GM23338 (cell line): ENCODE data around the gene CORO7. TPM values are rescaled to one million over a fixed set of nuclear protein-coding genes. Genes with fewer than 3 reads are reported as not detected.
A peak's percentile ranks its signal among the peaks of the same experiment; 100 is the strongest.

Experiments used
- ATAC-seq: fragments of 200-7000 bp; cut with Tn5 transposase; 3 replicates; pipeline ENCODE4 v1.9.1; 2020
- DNase-seq: peaks from one replicate; pipeline ENCODE4 v3.0.0-alpha.2; 2015; ENCODE audit warnings: low spot score
- H2AFZ ChIP-seq: fragments of 200-600 bp; sonication (generic); 2 replicates; pipeline ENCODE4 v1.8.0; 2016; ENCODE audit warnings: antibody characterized with exemption, mild to moderate bottlenecking, moderate library complexity
- H3F3A ChIP-seq: fragments of 200-600 bp; sonication (generic); replicated peaks from 2 replicates; pipeline ENCODE4 v1.8.0; 2017; ENCODE audit warnings: antibody characterized with exemption, mixed run types, low read depth
- H3K27ac ChIP-seq: fragments of 200-600 bp; sonication (generic); 2 replicates; pipeline ENCODE4 v1.6.1; 2016; ENCODE audit warnings: low read depth
- H3K27me3 ChIP-seq: fragments of 200-600 bp; sonication (generic); 2 replicates; pipeline ENCODE4 v1.8.0; 2016; ENCODE audit warnings: mild to moderate bottlenecking, mixed run types, moderate library complexity; ENCODE audit not compliant: insufficient read depth
- H3K36me3 ChIP-seq: fragments of 200-600 bp; sonication (generic); 2 replicates; pipeline ENCODE4 v1.8.0; 2016; ENCODE audit warnings: mild to moderate bottlenecking; ENCODE audit not compliant: insufficient read depth
- H3K4me1 ChIP-seq: fragments of 200-600 bp; sonication (generic); 2 replicates; pipeline ENCODE4 v1.8.0; 2016; ENCODE audit warnings: mild to moderate bottlenecking, moderate library complexity; ENCODE audit not compliant: insufficient read depth
- H3K4me2 ChIP-seq: fragments of 200-600 bp; sonication (generic); 2 replicates; pipeline ENCODE4 v1.7.1; 2017; ENCODE audit warnings: mixed run types
- H3K4me3 ChIP-seq: fragments of 200-600 bp; sonication (generic); 2 replicates; pipeline ENCODE4 v1.6.1; 2016; ENCODE audit warnings: mixed run types
- H3K79me2 ChIP-seq: fragments of 200-600 bp; sonication (generic); replicated peaks from 2 replicates; pipeline ENCODE4 v1.8.0; 2017; ENCODE audit warnings: mild to moderate bottlenecking; ENCODE audit not compliant: insufficient read depth
- H3K9me2 ChIP-seq: fragments of 200-600 bp; sonication (generic); 2 replicates; pipeline ENCODE4 v1.8.0; 2017; ENCODE audit not compliant: insufficient read depth
- H4K20me1 ChIP-seq: fragments of 200-600 bp; sonication (generic); replicated peaks from 2 replicates; pipeline ENCODE4 v1.8.0; 2017; ENCODE audit warnings: mild to moderate bottlenecking; ENCODE audit not compliant: insufficient read depth
- H3K27ac Mint-ChIP-seq: 2 replicates; pipeline ENCODE4 v1.8.0; 2020; ENCODE audit warnings: inconsistent platforms, mild to moderate bottlenecking, moderate library complexity, mixed read lengths
- H3K27me3 Mint-ChIP-seq: 3 replicates; pipeline ENCODE4 v1.8.0; 2022; ENCODE audit warnings: low read depth, mild to moderate bottlenecking, moderate library complexity, mixed read lengths, inconsistent platforms; ENCODE audit not compliant: insufficient read depth, poor library complexity
- H3K36me3 Mint-ChIP-seq: 3 replicates; pipeline ENCODE4 v1.8.0; 2021; ENCODE audit warnings: low read depth, mild to moderate bottlenecking, inconsistent platforms, moderate library complexity, mixed read lengths
- H3K4me1 Mint-ChIP-seq: 3 replicates; pipeline ENCODE4 v1.8.0; 2020; ENCODE audit warnings: mild to moderate bottlenecking, inconsistent platforms, mixed read lengths
- H3K4me3 Mint-ChIP-seq: 3 replicates; pipeline ENCODE4 v1.8.0; 2021; ENCODE audit warnings: moderate library complexity, mild to moderate bottlenecking, inconsistent platforms, mixed read lengths
- H3K9me3 Mint-ChIP-seq: 3 replicates; pipeline ENCODE4 v1.8.0; 2020; ENCODE audit warnings: moderate library complexity, mild to moderate bottlenecking, inconsistent platforms, mixed read lengths
- CREB1 ChIP-seq: fragments of 250-450 bp; sonication (Bioruptor Pico); IDR thresholded peaks from 2 replicates; pipeline ENCODE4 v1.5.0; 2020; ENCODE audit warnings: low read depth, mild to moderate bottlenecking, moderate library complexity
- EZH2 ChIP-seq: fragments of 200-600 bp; sonication (generic); IDR thresholded peaks from one replicate; pipeline ENCODE4 v1.8.0; 2017; ENCODE audit warnings: antibody characterized with exemption, mild to moderate bottlenecking, low read depth; ENCODE audit not compliant: unreplicated experiment
- EZH2phosphoT487 ChIP-seq: fragments of 200-600 bp; sonication (generic); IDR thresholded peaks from one replicate; pipeline ENCODE4 v1.8.1; 2018; ENCODE audit warnings: antibody characterized with exemption; ENCODE audit not compliant: unreplicated experiment
- JUNB ChIP-seq: IDR thresholded peaks from one replicate; pipeline ENCODE4 v1.6.1; 2016; ENCODE audit warnings: antibody characterized with exemption; ENCODE audit not compliant: unreplicated experiment
- NANOG ChIP-seq: IDR thresholded peaks from 2 replicates; pipeline ENCODE4 v1.6.1; 2016; ENCODE audit warnings: antibody characterized with exemption, borderline replicate concordance
- POLR2AphosphoS5 ChIP-seq: IDR thresholded peaks from 2 replicates; pipeline ENCODE4 v1.6.1; 2016; ENCODE audit warnings: antibody characterized with exemption, low read depth
- STAT1 ChIP-seq: IDR thresholded peaks from one replicate; pipeline ENCODE4 v1.6.1; 2016; ENCODE audit warnings: antibody characterized with exemption; ENCODE audit not compliant: unreplicated experiment
- ZNF114 ChIP-seq: fragments of 250-450 bp; sonication (Bioruptor Pico); IDR thresholded peaks from 2 replicates; pipeline ENCODE4 v1.5.0; 2020; ENCODE audit warnings: mild to moderate bottlenecking, moderate library complexity
- ZNF331 ChIP-seq: fragments of 250-450 bp; sonication (Bioruptor Pico); IDR thresholded peaks from 2 replicates; pipeline ENCODE4 v1.5.0; 2020; ENCODE audit warnings: low read depth, mild to moderate bottlenecking, moderate library complexity
- polyA plus RNA-seq: library from polyadenylated mRNA; unstranded; fragments of >200 nt; fragmentation: Nextera tagmentation; extraction: Ambion mirVana; gene quantifications from 2 replicates; pipeline ENCODE4 v1.2.1, GENCODE V29; 2016
- total RNA-seq: library from RNA; depleted of rRNA; stranded (reverse); fragments of >200 nt; shearing (Covaris generic); gene quantifications from 2 replicates; pipeline ENCODE4 v1.2.3, GENCODE V29; 2014
- TF ChIP-seq, protein P1 (sequence below), 2 experiments: fragments of 200-600 bp in 1 of 2; sonication (generic) in 1 of 2; conservative IDR thresholded peaks; 2 replicates each; pipeline versions ENCODE4 v1.5.1 to v1.6.1; 2016 to 2017; ENCODE audit warnings: antibody characterized with exemption in 2 of 2, low read depth in 2 of 2, mild to moderate bottlenecking in 2 of 2, moderate library complexity in 1 of 2
- TF ChIP-seq, protein P2 (sequence below): IDR thresholded peaks from one replicate; pipeline ENCODE4 v1.6.1; 2018; ENCODE audit warnings: antibody characterized with exemption; ENCODE audit not compliant: unreplicated experiment
- TF ChIP-seq, protein P3 (sequence below): fragments of 250-450 bp; sonication (Bioruptor Pico); IDR thresholded peaks from 2 replicates; pipeline ENCODE4 v1.5.0; 2020; ENCODE audit warnings: mild to moderate bottlenecking, moderate library complexity
- TF ChIP-seq, protein P4 (sequence below): IDR thresholded peaks from 2 replicates; pipeline ENCODE4 v1.6.1; 2016; ENCODE audit warnings: antibody characterized with exemption

CORO7 gene
- total and polyA plus RNA-seq, 2 experiments from 2014 or later: 14.2 to 46.4 TPM

DNA sequence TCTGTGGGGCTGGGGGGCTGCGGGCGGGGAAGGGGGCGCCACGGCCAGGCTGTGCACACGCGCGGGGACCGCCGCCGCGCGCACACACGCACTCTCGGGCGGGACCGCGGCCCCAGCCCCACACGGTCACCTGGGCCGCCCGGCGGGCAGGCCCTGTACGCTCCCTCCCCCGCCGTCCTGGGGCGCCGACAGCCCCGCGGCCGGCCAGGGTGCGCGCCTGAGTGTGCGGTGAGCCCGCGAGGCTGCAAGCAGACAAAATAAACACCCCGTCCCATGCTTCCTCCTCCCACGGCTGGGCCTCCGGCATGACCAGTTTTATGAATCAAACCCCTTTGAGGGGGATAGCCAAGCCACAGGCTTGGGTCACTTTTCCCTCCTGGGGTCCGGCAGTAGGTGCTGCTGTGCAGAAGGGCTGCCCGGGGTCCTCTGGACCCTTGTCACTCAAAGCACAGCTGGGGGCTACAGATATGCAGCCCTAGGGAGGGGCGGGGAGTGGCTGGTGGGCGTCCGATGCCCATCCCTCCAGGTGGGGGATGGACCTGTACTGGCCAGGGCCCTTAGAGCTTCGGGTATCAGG lies 44.3 kb downstream of the CORO7 start:
- no peak for DNase-seq
- peak; percentile 8 for ATAC-seq
- Histone ChIP-seq H3K36me3 (no peaks in the 10 kb centered on the region), H3F3A (peaks cover 22% of the 10 kb centered on the region; the same call in 1 of the 2 replicates), H3K9me2 (no peaks in the 10 kb centered on the region), H3K27ac (no peak overlapping the region), H2AFZ (no peak overlapping the region), H3K4me3 (peak overlapping the region; percentile 73), H3K27me3 (peaks cover 3% of the 10 kb centered on the region; the same call in 1 of the 2 replicates), H3K79me2 (peaks cover 15% of the 10 kb centered on the region), H3K4me1 (peaks cover 46% of the 10 kb centered on the region), H3K4me2 (peak overlapping the region; percentile 94), H4K20me1 (no peaks in the 10 kb centered on the region)
- no peak for TF ChIP-seq JUNB
- TF ChIP-seq POLR2AphosphoS5: no peak
- TF ChIP-seq EZH2: no peak
- no peak for TF ChIP-seq EZH2phosphoT487
- no peak for TF ChIP-seq ZNF331
- TF ChIP-seq, protein P1, sequence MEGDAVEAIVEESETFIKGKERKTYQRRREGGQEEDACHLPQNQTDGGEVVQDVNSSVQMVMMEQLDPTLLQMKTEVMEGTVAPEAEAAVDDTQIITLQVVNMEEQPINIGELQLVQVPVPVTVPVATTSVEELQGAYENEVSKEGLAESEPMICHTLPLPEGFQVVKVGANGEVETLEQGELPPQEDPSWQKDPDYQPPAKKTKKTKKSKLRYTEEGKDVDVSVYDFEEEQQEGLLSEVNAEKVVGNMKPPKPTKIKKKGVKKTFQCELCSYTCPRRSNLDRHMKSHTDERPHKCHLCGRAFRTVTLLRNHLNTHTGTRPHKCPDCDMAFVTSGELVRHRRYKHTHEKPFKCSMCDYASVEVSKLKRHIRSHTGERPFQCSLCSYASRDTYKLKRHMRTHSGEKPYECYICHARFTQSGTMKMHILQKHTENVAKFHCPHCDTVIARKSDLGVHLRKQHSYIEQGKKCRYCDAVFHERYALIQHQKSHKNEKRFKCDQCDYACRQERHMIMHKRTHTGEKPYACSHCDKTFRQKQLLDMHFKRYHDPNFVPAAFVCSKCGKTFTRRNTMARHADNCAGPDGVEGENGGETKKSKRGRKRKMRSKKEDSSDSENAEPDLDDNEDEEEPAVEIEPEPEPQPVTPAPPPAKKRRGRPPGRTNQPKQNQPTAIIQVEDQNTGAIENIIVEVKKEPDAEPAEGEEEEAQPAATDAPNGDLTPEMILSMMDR (conservative IDR thresholded peaks at IDR 0.05; ENCODE audit: low read depth in 2 of 2): no peak
- TF ChIP-seq STAT1: no peak
- TF ChIP-seq NANOG: no peak
- TF ChIP-seq CREB1 (CRISPR knock-in tag): no peak
- TF ChIP-seq, protein P2, sequence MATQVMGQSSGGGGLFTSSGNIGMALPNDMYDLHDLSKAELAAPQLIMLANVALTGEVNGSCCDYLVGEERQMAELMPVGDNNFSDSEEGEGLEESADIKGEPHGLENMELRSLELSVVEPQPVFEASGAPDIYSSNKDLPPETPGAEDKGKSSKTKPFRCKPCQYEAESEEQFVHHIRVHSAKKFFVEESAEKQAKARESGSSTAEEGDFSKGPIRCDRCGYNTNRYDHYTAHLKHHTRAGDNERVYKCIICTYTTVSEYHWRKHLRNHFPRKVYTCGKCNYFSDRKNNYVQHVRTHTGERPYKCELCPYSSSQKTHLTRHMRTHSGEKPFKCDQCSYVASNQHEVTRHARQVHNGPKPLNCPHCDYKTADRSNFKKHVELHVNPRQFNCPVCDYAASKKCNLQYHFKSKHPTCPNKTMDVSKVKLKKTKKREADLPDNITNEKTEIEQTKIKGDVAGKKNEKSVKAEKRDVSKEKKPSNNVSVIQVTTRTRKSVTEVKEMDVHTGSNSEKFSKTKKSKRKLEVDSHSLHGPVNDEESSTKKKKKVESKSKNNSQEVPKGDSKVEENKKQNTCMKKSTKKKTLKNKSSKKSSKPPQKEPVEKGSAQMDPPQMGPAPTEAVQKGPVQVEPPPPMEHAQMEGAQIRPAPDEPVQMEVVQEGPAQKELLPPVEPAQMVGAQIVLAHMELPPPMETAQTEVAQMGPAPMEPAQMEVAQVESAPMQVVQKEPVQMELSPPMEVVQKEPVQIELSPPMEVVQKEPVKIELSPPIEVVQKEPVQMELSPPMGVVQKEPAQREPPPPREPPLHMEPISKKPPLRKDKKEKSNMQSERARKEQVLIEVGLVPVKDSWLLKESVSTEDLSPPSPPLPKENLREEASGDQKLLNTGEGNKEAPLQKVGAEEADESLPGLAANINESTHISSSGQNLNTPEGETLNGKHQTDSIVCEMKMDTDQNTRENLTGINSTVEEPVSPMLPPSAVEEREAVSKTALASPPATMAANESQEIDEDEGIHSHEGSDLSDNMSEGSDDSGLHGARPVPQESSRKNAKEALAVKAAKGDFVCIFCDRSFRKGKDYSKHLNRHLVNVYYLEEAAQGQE: no peak
- TF ChIP-seq, protein P3, sequence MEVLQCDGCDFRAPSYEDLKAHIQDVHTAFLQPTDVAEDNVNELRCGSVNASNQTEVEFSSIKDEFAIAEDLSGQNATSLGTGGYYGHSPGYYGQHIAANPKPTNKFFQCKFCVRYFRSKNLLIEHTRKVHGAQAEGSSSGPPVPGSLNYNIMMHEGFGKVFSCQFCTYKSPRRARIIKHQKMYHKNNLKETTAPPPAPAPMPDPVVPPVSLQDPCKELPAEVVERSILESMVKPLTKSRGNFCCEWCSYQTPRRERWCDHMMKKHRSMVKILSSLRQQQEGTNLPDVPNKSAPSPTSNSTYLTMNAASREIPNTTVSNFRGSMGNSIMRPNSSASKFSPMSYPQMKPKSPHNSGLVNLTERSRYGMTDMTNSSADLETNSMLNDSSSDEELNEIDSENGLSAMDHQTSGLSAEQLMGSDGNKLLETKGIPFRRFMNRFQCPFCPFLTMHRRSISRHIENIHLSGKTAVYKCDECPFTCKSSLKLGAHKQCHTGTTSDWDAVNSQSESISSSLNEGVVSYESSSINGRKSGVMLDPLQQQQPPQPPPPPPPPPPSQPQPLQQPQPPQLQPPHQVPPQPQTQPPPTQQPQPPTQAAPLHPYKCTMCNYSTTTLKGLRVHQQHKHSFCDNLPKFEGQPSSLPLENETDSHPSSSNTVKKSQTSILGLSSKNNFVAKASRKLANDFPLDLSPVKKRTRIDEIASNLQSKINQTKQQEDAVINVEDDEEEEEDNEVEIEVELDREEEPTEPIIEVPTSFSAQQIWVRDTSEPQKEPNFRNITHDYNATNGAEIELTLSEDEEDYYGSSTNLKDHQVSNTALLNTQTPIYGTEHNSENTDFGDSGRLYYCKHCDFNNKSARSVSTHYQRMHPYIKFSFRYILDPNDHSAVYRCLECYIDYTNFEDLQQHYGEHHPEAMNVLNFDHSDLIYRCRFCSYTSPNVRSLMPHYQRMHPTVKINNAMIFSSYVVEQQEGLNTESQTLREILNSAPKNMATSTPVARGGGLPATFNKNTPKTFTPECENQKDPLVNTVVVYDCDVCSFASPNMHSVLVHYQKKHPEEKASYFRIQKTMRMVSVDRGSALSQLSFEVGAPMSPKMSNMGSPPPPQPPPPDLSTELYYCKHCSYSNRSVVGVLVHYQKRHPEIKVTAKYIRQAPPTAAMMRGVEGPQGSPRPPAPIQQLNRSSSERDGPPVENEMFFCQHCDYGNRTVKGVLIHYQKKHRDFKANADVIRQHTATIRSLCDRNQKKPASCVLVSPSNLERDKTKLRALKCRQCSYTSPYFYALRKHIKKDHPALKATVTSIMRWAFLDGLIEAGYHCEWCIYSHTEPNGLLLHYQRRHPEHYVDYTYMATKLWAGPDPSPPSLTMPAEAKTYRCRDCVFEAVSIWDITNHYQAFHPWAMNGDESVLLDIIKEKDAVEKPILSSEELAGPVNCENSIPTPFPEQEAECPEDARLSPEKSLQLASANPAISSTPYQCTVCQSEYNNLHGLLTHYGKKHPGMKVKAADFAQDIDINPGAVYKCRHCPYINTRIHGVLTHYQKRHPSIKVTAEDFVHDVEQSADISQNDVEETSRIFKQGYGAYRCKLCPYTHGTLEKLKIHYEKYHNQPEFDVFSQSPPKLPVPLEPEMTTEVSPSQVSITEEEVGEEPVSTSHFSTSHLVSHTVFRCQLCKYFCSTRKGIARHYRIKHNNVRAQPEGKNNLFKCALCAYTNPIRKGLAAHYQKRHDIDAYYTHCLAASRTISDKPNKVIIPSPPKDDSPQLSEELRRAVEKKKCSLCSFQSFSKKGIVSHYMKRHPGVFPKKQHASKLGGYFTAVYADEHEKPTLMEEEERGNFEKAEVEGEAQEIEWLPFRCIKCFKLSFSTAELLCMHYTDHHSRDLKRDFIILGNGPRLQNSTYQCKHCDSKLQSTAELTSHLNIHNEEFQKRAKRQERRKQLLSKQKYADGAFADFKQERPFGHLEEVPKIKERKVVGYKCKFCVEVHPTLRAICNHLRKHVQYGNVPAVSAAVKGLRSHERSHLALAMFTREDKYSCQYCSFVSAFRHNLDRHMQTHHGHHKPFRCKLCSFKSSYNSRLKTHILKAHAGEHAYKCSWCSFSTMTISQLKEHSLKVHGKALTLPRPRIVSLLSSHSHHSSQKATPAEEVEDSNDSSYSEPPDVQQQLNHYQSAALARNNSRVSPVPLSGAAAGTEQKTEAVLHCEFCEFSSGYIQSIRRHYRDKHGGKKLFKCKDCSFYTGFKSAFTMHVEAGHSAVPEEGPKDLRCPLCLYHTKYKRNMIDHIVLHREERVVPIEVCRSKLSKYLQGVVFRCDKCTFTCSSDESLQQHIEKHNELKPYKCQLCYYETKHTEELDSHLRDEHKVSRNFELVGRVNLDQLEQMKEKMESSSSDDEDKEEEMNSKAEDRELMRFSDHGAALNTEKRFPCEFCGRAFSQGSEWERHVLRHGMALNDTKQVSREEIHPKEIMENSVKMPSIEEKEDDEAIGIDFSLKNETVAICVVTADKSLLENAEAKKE (CRISPR knock-in tag): no peak
- no peak for TF ChIP-seq ZNF114
- TF ChIP-seq, protein P4, sequence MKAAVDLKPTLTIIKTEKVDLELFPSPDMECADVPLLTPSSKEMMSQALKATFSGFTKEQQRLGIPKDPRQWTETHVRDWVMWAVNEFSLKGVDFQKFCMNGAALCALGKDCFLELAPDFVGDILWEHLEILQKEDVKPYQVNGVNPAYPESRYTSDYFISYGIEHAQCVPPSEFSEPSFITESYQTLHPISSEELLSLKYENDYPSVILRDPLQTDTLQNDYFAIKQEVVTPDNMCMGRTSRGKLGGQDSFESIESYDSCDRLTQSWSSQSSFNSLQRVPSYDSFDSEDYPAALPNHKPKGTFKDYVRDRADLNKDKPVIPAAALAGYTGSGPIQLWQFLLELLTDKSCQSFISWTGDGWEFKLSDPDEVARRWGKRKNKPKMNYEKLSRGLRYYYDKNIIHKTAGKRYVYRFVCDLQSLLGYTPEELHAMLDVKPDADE: no peak
- no peaks in the 10 kb centered on the region for H3K9me3 Mint-ChIP-seq
- H3K4me1 Mint-ChIP-seq: peaks cover 28% of the 10 kb centered on the region
- H3K27ac Mint-ChIP-seq: no peak overlapping the region
- peaks cover 28% of the 10 kb centered on the region for H3K27me3 Mint-ChIP-seq
- H3K36me3 Mint-ChIP-seq: peaks cover 3% of the 10 kb centered on the region; the same call in 1 of the 3 replicates
- H3K4me3 Mint-ChIP-seq: peak overlapping the region; percentile 84
